ENCODE data around the gene GABRG3.

- no peak for TF ChIP-seq ZNF701 (tag by site-specific recombination; IDR thresholded peaks at IDR 0.05)
- no peak for TF ChIP-seq ZNF214 (tag by site-specific recombination; IDR thresholded peaks at IDR 0.05; ENCODE audit: borderline replicate concordance)
- TF ChIP-seq PATZ1 (tag by site-specific recombination; IDR thresholded peaks at IDR 0.05): no peak
- no peak for TF ChIP-seq CTCF (tag by site-specific recombination; IDR thresholded peaks at IDR 0.05)
- TF ChIP-seq ZNF138 (tag by site-specific recombination; IDR thresholded peaks at IDR 0.05; ENCODE audit: borderline replicate concordance): no peak
Observed at GRCh38 chr15:27589260-27589659, 618.3 kb downstream of the GABRG3 start.
